ENCODE measurements around the gene GNB4.

The GNB4 gene

DNA sequence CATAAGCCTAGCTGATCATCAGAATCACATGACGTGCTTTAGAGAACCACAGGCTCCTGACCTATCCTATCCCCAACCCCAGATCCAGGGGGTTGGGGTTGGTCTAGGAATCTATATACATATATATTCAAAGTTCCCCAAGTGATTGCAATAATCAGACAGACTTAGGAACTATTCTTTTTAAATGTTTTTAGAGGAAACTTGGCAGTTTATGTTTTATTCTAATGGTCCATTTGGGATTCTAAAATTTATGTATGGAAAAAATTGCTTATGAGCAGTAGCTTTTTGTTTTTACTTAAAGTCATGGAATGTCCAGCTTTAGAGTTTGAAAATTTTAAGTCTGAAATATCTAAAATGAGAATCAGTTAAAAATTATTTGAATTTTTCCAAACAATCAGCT is 81.6 kb downstream of the GNB4 start:
- no peak for DNase-seq (ENCODE audit: low read depth in 1 of 2, low spot score in 1 of 2)

DNA sequence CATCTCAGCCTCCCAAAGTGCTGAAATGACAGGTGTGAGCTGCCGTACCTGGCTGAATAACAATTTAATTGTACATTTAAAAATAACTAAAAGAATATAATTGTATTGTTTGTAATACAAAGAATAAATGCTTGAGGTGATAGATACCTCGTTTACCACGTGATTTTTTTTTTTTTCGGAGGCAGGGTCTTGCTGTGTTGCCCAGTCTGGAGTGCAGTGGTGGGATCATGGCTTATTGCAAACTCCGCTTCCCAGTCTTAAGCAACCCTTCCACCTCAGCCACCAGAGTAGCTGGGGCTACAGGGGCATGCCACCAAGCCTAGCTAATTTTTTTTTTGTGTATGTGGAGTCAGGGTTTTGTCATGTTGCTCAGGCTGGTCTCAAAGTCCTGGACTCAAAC is 87.9 kb downstream of the GNB4 start:
- DNase-seq (ENCODE audit: low read depth in 1 of 2, low spot score in 1 of 2), result no peak

DNA sequence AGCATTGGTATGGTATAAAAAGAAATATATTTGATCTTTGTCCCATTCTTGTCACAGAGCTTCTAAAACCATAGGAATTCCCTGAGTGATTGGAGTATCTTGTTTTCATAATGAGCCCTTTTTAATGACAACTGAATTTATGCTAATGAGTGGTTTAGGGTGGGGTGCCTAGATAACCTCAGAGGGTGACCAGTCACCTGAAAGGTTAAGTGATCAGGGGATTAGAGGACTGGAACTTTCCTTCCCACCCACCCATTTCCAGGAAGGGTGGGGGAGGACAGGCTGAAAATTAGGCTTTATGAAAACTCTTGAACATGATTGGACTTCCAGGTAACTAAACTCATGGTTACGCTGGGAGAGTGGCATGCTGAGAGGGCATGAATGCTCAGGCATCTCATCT is 95.3 kb downstream of the GNB4 start:
- no peak for DNase-seq (ENCODE audit: low read depth in 1 of 2, low spot score in 1 of 2)

DNA sequence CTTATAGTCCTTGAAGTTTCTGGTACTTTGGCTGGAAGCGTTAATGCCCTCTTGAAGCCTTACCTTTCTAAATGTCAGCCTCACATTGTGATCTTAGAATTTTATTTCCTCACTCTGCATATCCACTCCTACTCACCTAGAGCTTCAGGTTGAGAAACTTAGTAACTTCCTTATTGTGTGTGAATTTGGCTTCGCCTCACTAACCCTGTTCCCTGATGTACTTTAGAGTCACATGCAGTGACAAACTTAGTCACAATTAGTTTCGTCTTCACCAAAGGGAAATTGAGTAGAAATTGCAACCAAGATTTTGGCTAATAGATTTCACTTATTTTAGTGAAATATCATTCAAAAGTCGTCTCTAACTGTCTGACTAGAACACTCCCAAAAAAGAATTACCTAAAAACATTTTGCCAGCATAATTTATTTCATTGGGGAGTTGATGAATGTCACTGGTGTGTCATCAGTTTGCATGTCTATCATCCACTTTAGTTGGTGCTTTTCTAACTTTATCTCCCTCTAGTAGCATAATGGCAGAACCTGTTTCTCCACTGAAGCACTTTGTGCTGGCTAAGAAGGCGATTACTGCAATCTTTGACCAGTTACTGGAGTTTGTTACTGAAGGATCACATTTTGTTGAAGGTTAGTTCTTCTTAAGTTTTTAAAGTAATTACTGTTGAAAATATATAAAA is 102.8 kb downstream of the GNB4 start:
- DNase-seq (ENCODE audit: low read depth in 1 of 2, low spot score in 1 of 2), result no peak

DNA sequence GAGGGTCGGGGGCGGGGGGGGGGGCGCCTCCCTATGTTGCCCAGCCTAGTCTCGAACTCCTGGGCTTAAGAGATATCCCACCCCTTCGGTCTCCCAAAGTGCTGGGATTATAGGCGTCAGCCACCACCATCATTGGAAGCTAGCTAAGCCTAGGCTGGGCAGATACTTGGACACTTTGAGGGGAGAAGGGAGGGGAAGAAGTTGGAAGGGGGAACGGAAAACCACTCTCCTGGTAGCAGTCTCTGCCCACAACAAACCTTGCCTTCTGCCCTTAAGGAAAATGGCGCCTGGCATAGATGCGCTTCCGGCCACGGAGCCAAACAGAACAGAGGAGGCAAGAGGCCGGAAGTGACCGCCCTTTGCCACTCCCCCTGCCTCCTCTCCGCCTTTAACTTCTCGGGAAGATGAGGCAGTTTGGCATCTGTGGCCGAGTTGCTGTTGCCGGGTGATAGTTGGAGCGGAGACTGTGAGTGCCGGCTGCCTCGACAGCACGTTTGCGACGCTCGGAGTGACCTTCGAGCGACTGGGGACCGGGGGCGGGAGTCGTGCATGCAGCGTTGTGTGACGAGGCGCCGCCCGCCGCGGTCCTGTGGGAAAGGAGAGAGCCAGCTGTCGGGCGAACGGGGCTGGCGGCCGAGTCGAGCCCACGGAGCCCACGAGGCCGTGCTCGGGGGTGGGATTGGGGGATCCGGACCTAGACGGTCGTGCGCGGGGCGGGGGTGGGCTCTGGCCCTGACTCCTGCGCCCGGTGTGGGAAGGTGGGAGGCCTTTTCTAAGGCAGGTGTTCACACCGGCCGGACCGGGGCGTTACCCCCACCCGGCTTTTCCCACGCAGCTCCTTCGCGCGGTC is 103.7 kb downstream of the GNB4 start, which contains the start of gene MFN1:
Gene MFN1 (plus strand): TSS at position 365 of the 850 bp plus-strand sequence. CDS start 1,143 bp downstream, outside the sequence.
- DNase-seq (ENCODE audit: low read depth in 1 of 2, low spot score in 1 of 2), result peak; percentile 71 to 76

All from stimulated activated CD4-positive, alpha-beta T cell treated with anti-CD3 and anti-CD28 coated beads, Interleukin-15, amount 100 ng/mL, for 1 hour (primary cell).